ENCODE data around the gene MKNK2. TPM values are rescaled to one million over a fixed set of nuclear protein-coding genes. Genes with fewer than 3 reads are reported as not detected.
A peak's percentile ranks its signal among the peaks of the same experiment; 100 is the strongest.

Gene MKNK2
- total and polyA plus RNA-seq, 2 donors (not counting 3 experiments of a cell fraction or from before 2014, with no cell fraction given) = 65.1 to 86.1 TPM

DNA sequence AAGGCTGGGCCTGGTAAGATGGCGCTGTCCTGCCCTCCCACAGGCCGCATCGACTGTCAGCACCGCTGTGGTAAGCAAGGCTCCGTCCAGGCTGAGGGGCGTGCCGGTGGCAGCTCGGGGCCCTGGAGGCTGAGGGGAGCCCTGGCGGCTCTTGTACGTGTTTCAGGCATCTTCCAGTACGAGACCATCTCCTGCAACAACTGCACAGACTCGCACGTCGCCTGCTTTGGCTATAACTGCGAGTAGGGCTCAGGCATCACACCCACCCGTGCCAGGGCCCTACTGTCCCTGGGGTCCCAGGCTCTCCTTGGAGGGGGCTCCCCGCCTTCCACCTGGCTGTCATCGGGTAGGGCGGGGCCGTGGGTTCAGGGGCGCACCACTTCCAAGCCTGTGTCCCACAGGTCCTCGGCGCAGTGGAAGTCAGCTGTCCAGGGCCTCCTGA lies 46.9 kb upstream of the MKNK2 start:
- no peaks in the 10 kb centered on the region for H4K20me1 ChIP-seq (replicated peaks; ENCODE audit: control insufficient read depth, extremely low read depth, insufficient read depth, low read length)
- H3K9me1 ChIP-seq (replicated peaks; ENCODE audit: control insufficient read depth, extremely low read depth, insufficient read depth, low read length) = no peaks in the 10 kb centered on the region
- no peak overlapping the region for H3K4me2 ChIP-seq (ENCODE audit: insufficient read depth, low read length)
- FAIRE-seq (no peak), DNase-seq (ENCODE audit: low read depth, low spot score) (no peak)
- no peak overlapping the region for H3K9ac ChIP-seq (replicated peaks; ENCODE audit: extremely low read depth, insufficient read depth, low read length)
- intact Hi-C loops (cut with micrococcal nuclease) = no loop called here
- dilution Hi-C loops (cut with MboI; ENCODE audit: extremely low pct_ligation_motif_present, low sequenced_read_pairs) = no loop called here
- peaks cover 3 to 24% of the 10 kb centered on the region in 2 experiments for H3K36me3 ChIP-seq (ENCODE audit: control insufficient read depth in 2 of 2, extremely low read depth in 1 of 2, insufficient read depth in 2 of 2, low read length in 2 of 2)
- TF ChIP-seq CTCF (IDR thresholded peaks at IDR 0.05; ENCODE audit: extremely low read depth in 1 of 2, insufficient read depth in 1 of 2, low read depth in 1 of 2, low read length in 2 of 2) (no peak), POLR2AphosphoS5 (IDR thresholded peaks at IDR 0.05; ENCODE audit: insufficient read depth, low read depth, low read length) (no peak), EZH2 (IDR thresholded peaks at IDR 0.05; ENCODE audit: borderline replicate concordance, low read depth, low read length, severe bottlenecking) (no peak), FOS (IDR thresholded peaks at IDR 0.05; ENCODE audit: borderline replicate concordance, insufficient read depth, low read length) (no peak)
- H3K79me2 ChIP-seq (ENCODE audit: control insufficient read depth, insufficient read depth, low read length) = peaks cover 24% of the 10 kb centered on the region
- ChIA-PET CTCF (no interaction called here), POLR2A (no interaction called here)
- H3K27me3 ChIP-seq (ENCODE audit: control insufficient read depth in 2 of 2, insufficient read depth in 2 of 2, low read length in 2 of 2) = no peaks in the 10 kb centered on the region
- H2AFZ ChIP-seq (ENCODE audit: low read depth, low read length) = no peak overlapping the region
- H3K9me3 ChIP-seq (replicated peaks; ENCODE audit: control insufficient read depth, insufficient read depth, low read length) = no peaks in the 10 kb centered on the region
- peaks cover 13% of the 10 kb centered on the region for H3K4me1 ChIP-seq (ENCODE audit: control insufficient read depth, extremely low read depth, insufficient read depth, low read length)
- no TSS peak for BruUV-seq (replicated peaks)
- H3K4me3 ChIP-seq (replicated peaks in 1 of 3; ENCODE audit: insufficient read depth in 1 of 3, low read depth in 1 of 3, low read length in 3 of 3) = no peak overlapping the region
- no peak overlapping the region for H3K27ac ChIP-seq (ENCODE audit: insufficient read depth, low read depth, low read length)

- Histone ChIP-seq H3K27me3 (ENCODE audit: control insufficient read depth in 2 of 2, insufficient read depth in 2 of 2, low read length in 2 of 2) (no peaks in the 10 kb centered on the region), H3K36me3 (ENCODE audit: control insufficient read depth in 2 of 2, extremely low read depth in 1 of 2, insufficient read depth in 2 of 2, low read length in 2 of 2) (peaks cover 3 to 24% of the 10 kb centered on the region in 2 experiments), H4K20me1 (replicated peaks; ENCODE audit: control insufficient read depth, extremely low read depth, insufficient read depth, low read length) (no peaks in the 10 kb centered on the region), H3K4me2 (ENCODE audit: insufficient read depth, low read length) (peak overlapping the region; percentile 87), H3K9me3 (replicated peaks; ENCODE audit: control insufficient read depth, insufficient read depth, low read length) (no peaks in the 10 kb centered on the region), H3K9ac (replicated peaks; ENCODE audit: extremely low read depth, insufficient read depth, low read length) (no peak overlapping the region), H3K4me3 (replicated peaks in 1 of 3; ENCODE audit: insufficient read depth in 1 of 3, low read depth in 1 of 3, low read length in 3 of 3) (peak overlapping the region; percentile 4 to 38 (median 38)), H2AFZ (ENCODE audit: low read depth, low read length) (peak overlapping the region; percentile 82), H3K9me1 (replicated peaks; ENCODE audit: control insufficient read depth, extremely low read depth, insufficient read depth, low read length) (no peaks in the 10 kb centered on the region), H3K79me2 (ENCODE audit: control insufficient read depth, insufficient read depth, low read length) (peaks cover 28% of the 10 kb centered on the region), H3K4me1 (ENCODE audit: control insufficient read depth, extremely low read depth, insufficient read depth, low read length) (peaks cover 13% of the 10 kb centered on the region), H3K27ac (ENCODE audit: insufficient read depth, low read depth, low read length) (no peak overlapping the region)
- TF ChIP-seq FOS (IDR thresholded peaks at IDR 0.05; ENCODE audit: borderline replicate concordance, insufficient read depth, low read length) = no peak
- no peak for TF ChIP-seq MAX (IDR thresholded peaks at IDR 0.05; ENCODE audit: insufficient read depth, insufficient read length)
- no peak for TF ChIP-seq EZH2 (IDR thresholded peaks at IDR 0.05; ENCODE audit: borderline replicate concordance, low read depth, low read length, severe bottlenecking)
- TF ChIP-seq GATA2 (IDR thresholded peaks at IDR 0.05; ENCODE audit: insufficient read depth, insufficient read length, low read depth, low read length) = no peak
- no peak for TF ChIP-seq POLR2A (IDR thresholded peaks at IDR 0.05; ENCODE audit: low read depth, low read length)
- TF ChIP-seq POLR2AphosphoS5 (IDR thresholded peaks at IDR 0.05; ENCODE audit: insufficient read depth, low read depth, low read length) = no peak
- no peak for TF ChIP-seq JUN (IDR thresholded peaks at IDR 0.05; ENCODE audit: borderline replicate concordance, insufficient read depth, insufficient read length, low read depth)
- no peak for TF ChIP-seq MYC (IDR thresholded peaks at IDR 0.05; ENCODE audit: low read depth, low read length)
- TF ChIP-seq CTCF (IDR thresholded peaks at IDR 0.05; ENCODE audit: extremely low read depth in 1 of 2, insufficient read depth in 1 of 2, low read depth in 1 of 2, low read length in 2 of 2) = no peak
- DNase-seq (ENCODE audit: low read depth, low spot score) (no peak), FAIRE-seq (no peak)
- intact Hi-C loops (cut with micrococcal nuclease) (no loop called here), dilution Hi-C loops (cut with MboI; ENCODE audit: extremely low pct_ligation_motif_present, low sequenced_read_pairs) (no loop called here)
- ChIA-PET POLR2A (no interaction called here), CTCF (no interaction called here)
- no TSS peak for BruUV-seq (replicated peaks)
These were observed 46.3 kb upstream of the MKNK2 start for GRCh38 chr19:2097203-2097885.

All from endothelial cell of umbilical vein (primary cell).